ENCODE data around the gene ARPC5L. TPM values are rescaled to one million over a fixed set of nuclear protein-coding genes. Genes with fewer than 3 reads are reported as not detected.

Gene ARPC5L
- total RNA-seq, 1 experiment from 2014 or later, result 42.4 TPM

DNA sequence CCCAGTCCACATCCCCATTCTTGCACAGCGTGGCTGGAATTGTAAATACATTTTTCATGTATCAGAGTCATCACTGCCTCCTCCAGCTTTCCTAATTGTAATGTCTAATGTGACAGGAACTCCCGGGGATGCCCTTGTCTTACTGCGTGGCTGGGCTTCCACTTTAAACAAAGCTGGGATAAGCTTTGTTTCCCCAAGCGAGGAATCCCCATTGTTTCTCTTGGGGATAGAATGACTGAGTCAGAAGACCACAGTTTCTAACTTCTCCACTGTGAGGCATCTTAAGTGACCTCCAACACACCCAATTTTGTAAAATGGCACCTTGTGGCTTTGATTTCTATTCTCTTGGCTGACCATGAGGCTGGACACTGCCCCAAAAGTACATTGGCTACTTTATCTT, 22.4 kb downstream of the ARPC5L start:
- Histone ChIP-seq H3K36me3 (replicated peaks; ENCODE audit: control insufficient read depth, insufficient read depth, low read length) (peaks cover 6% of the 10 kb centered on the region), H3K27me3 (ENCODE audit: control insufficient read depth, insufficient read depth, low read length) (no peaks in the 10 kb centered on the region), H3K4me3 (ENCODE audit: insufficient read depth, low read depth, low read length) (no peak overlapping the region)
- peak; percentile 66 for DNase-seq

DNA sequence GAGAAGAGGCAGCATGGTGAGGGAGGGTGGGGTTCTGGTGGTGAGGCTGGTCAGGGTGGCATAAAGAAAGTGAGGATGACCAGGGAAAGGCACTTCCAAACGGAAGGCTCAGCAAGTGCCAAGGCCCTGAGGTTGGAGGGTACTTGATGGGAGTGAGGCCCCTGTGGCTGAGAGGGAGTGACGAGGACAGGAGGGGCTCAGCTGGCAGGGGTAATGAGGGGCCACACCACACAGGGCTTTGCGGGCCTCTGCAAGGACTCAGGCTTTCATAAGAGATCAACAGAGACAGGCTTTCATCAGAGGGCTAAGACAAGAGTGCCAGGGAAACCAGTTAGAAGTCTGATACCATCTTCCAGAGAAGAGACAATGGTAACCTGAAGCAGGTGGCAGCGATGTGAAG, 23.6 kb downstream of the ARPC5L start:
- Histone ChIP-seq H3K4me3 (ENCODE audit: insufficient read depth, low read depth, low read length) (no peak overlapping the region), H3K36me3 (replicated peaks; ENCODE audit: control insufficient read depth, insufficient read depth, low read length) (peaks cover 8% of the 10 kb centered on the region), H3K27me3 (ENCODE audit: control insufficient read depth, insufficient read depth, low read length) (no peaks in the 10 kb centered on the region)
- DNase-seq, result no peak

GRCh38 chr9:124886461-124886860, 24.5 kb downstream of the ARPC5L start:
- H3K27me3 ChIP-seq (ENCODE audit: control insufficient read depth, insufficient read depth, low read length), result no peaks in the 10 kb centered on the region
- no peak for DNase-seq
- H3K4me3 ChIP-seq (ENCODE audit: insufficient read depth, low read depth, low read length), result no peak overlapping the region
- peaks cover 8% of the 10 kb centered on the region for H3K36me3 ChIP-seq (replicated peaks; ENCODE audit: control insufficient read depth, insufficient read depth, low read length)

DNA sequence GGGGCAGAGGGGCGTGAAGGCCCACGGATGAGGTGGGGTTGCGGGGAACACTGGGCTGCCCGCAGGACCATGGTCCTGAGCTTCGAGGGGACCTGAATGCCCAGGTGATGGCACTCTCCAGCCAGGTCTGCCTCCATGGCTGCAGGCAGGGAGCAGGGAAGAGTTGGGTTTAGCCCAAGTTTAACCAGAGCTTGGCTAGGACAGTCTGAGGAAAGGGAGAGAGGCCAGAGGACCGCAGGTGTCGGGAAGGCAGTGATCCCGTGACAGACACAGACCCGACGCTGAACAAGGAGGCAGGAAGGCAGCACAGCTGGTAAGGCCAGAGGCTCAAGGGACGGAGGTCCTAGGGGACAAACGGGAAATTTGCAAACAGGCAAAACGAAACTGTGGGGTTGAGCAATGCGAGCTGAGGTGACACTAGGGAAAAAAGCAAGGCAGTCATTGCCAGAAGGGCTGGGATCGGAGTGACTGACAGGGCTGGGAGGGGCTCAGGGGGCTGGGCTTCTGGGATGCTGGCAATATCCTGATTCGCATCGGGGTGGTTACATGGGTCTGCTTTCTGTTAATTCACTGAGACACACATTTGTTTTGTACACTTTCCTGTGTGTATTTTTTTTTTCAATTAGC, 25.0 kb downstream of the ARPC5L start:
- H3K36me3 ChIP-seq (replicated peaks; ENCODE audit: control insufficient read depth, insufficient read depth, low read length), result peaks cover 8% of the 10 kb centered on the region
- no peak overlapping the region for H3K4me3 ChIP-seq (ENCODE audit: insufficient read depth, low read depth, low read length)
- DNase-seq, result peak; percentile 63
- H3K27me3 ChIP-seq (ENCODE audit: control insufficient read depth, insufficient read depth, low read length), result no peaks in the 10 kb centered on the region

DNA sequence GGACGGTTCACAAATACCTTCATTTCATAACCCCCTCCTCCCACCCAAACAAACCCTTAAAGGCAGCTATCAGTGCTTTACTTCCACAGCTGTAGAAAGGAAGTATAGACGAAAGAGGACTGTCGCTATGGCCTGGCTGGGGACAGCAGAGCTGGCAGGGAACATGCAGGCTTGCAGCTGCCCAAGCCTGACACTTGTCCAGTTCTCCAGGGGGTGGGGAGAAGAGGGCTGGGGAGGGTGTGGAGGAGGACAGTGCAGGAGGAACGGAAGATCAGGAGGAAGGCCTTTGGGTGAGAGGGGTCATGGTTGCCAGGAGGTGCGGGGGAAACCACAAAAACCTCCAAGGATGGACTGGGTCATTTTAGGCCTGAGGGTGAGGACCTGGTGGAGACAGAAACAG, 25.9 kb downstream of the ARPC5L start:
- no peak for DNase-seq
- no peaks in the 10 kb centered on the region for H3K27me3 ChIP-seq (ENCODE audit: control insufficient read depth, insufficient read depth, low read length)
- H3K4me3 ChIP-seq (ENCODE audit: insufficient read depth, low read depth, low read length), result no peak overlapping the region
- H3K36me3 ChIP-seq (replicated peaks; ENCODE audit: control insufficient read depth, insufficient read depth, low read length), result peaks cover 8% of the 10 kb centered on the region

DNA sequence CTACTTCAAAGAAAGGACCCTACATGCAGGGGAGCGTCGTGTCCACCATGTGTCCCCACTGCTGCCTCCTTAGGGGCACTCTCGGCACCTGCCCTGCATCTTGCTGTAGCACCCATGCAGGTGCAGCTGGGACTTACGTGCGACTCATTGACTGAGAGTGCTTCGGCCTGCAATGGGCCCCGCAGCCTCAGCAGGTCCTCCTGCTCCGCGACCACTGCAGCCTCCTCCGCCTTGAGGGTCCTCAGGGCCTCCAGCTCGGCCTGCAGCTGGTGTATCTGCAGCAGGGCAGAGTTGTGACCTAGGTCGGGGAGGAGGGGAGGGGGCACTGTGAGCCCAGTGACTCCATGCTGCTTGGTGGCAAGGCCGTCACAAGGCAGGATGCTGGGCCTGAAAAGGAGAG, 27.1 kb downstream of the ARPC5L start:
- DNase-seq, result no peak
- H3K36me3 ChIP-seq (replicated peaks; ENCODE audit: control insufficient read depth, insufficient read depth, low read length), result peaks cover 8% of the 10 kb centered on the region
- no peaks in the 10 kb centered on the region for H3K27me3 ChIP-seq (ENCODE audit: control insufficient read depth, insufficient read depth, low read length)
- no peak overlapping the region for H3K4me3 ChIP-seq (ENCODE audit: insufficient read depth, low read depth, low read length)

- Histone ChIP-seq H3K4me3 (ENCODE audit: insufficient read depth, low read depth, low read length) (no peak overlapping the region), H3K27me3 (ENCODE audit: control insufficient read depth, insufficient read depth, low read length) (no peaks in the 10 kb centered on the region), H3K36me3 (replicated peaks; ENCODE audit: control insufficient read depth, insufficient read depth, low read length) (peaks cover 8% of the 10 kb centered on the region)
- no peak for DNase-seq
These were observed 28.2 kb downstream of the ARPC5L start for GRCh38 chr9:124890179-124890578.

DNA sequence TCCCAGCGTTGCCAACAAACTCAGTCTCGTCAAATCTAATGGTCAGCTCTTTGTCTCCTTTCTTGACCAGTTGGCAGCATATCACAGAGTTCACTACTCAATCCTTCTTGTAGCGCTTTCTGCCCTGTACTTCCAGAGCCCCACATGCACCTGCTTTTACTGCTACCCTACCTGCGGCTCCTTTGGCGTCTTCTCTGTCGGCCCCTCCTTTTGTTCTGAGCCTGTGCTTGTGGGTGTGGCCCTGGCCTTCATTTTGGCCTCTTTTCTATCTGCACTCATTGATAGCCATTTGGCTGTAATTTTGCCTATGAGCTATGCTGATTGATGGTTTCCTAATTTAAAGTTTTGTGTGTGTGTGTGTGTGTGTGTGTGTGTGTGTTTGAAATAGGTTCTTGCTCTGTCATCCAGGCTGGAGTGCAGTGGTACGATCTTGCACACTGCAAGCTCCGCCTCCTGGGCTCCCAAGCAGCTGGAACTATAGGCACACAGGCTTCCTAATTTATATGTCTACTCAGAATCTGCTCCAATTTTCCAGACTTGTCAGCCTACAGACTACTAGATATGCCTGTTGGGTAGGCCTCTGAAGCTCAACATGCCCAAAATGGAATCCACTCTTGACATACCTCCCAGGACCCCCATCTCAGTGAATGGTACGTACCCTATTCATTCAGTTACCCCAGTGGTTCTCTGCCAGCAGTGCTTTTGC, 32.3 kb downstream of the ARPC5L start:
- no peak overlapping the region for H3K4me3 ChIP-seq (ENCODE audit: insufficient read depth, low read depth, low read length)
- no peaks in the 10 kb centered on the region for H3K27me3 ChIP-seq (ENCODE audit: control insufficient read depth, insufficient read depth, low read length)
- DNase-seq, result no peak
- H3K36me3 ChIP-seq (replicated peaks; ENCODE audit: control insufficient read depth, insufficient read depth, low read length), result peaks cover 3% of the 10 kb centered on the region

DNA sequence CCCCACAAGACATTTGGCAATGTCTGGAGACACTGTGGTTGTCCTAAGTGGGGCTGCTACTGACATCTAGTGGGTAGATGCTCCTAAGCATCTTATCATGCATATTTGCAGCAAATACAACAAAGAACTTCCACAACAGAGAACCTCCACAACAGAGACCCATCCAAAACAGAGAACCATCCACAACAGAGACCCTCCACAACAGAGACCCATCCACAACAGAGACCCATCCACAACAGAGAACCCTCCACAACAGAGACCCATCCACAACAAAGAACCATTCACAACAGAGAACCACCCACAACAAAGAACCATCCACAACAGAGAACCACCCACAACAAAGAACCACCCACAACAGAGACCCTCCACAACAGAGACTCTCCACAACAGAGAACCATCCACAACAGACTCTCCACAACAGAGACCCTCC, 32.8 kb downstream of the ARPC5L start:
- Histone ChIP-seq H3K4me3 (ENCODE audit: insufficient read depth, low read depth, low read length) (no peak overlapping the region), H3K36me3 (replicated peaks; ENCODE audit: control insufficient read depth, insufficient read depth, low read length) (peaks cover 3% of the 10 kb centered on the region; the same call in 1 of the 2 replicates), H3K27me3 (ENCODE audit: control insufficient read depth, insufficient read depth, low read length) (no peaks in the 10 kb centered on the region)
- peak; percentile 55 for DNase-seq

DNA sequence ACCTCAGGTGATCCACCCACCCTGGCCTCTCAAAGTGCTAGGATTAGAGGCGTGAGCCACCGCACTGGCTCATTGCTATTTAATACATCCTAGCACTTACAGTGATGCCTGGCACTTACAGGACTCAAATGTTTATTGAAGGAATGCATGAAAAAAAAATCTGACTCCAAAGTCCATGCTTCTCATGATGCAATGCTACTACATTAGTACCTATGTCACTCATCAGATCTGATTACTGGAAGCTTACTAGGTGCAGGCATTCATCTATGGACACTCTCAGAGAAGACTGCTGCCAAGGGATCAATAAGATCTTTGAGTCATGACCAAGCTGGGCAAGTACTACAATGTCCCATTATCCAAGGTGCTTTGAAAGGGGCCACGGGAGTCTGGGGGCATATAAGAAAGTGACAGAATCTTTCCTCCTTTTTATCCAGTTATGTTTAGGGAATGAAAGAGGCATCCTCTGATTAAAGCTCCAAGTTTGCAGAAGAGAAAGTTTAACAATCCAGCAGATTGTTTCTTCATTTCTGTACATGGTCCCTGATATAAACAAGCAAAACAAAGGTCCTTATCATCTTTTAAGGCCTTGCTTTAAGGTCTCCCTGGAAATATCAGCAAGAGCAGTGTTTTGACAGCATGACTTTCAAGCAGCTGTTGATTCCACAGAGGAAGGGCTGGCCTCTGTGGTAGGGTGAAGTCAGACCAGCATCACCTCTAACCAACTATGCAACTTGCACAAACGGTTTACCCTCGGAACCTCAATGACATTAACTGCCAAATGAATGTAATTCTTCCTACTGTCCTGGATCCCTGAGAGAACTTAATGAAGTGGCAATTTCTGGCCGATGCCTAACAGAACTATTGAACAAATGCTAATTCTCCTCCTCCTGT, 35.9 kb downstream of the ARPC5L start:
- no peak for DNase-seq
- H3K4me3 ChIP-seq (ENCODE audit: insufficient read depth, low read depth, low read length), result no peak overlapping the region
- H3K27me3 ChIP-seq (ENCODE audit: control insufficient read depth, insufficient read depth, low read length), result no peaks in the 10 kb centered on the region
- peaks cover 1% of the 10 kb centered on the region; the same call in 1 of the 2 replicates for H3K36me3 ChIP-seq (replicated peaks; ENCODE audit: control insufficient read depth, insufficient read depth, low read length)

GRCh38 chr9:124899845-124900244, 37.9 kb downstream of the ARPC5L start:
- no peaks in the 10 kb centered on the region for H3K27me3 ChIP-seq (ENCODE audit: control insufficient read depth, insufficient read depth, low read length)
- H3K4me3 ChIP-seq (ENCODE audit: insufficient read depth, low read depth, low read length), result no peak overlapping the region
- no peak for DNase-seq
- H3K36me3 ChIP-seq (replicated peaks; ENCODE audit: control insufficient read depth, insufficient read depth, low read length), result peaks cover 1% of the 10 kb centered on the region; the same call in 1 of the 2 replicates

- H3K4me3 ChIP-seq (ENCODE audit: insufficient read depth, low read depth, low read length), result no peak overlapping the region
- no peak for DNase-seq
- H3K36me3 ChIP-seq (replicated peaks; ENCODE audit: control insufficient read depth, insufficient read depth, low read length), result peaks cover 3% of the 10 kb centered on the region
- no peaks in the 10 kb centered on the region for H3K27me3 ChIP-seq (ENCODE audit: control insufficient read depth, insufficient read depth, low read length)
These were observed 45.0 kb downstream of the ARPC5L start for GRCh38 chr9:124906966-124907365.

GRCh38 chr9:124908098-124908497, 46.2 kb downstream of the ARPC5L start:
- no peak for DNase-seq
- Histone ChIP-seq H3K27me3 (ENCODE audit: control insufficient read depth, insufficient read depth, low read length) (no peaks in the 10 kb centered on the region), H3K36me3 (replicated peaks; ENCODE audit: control insufficient read depth, insufficient read depth, low read length) (peaks cover 3% of the 10 kb centered on the region), H3K4me3 (ENCODE audit: insufficient read depth, low read depth, low read length) (no peak overlapping the region)

GRCh38 chr9:124911766-124912165, 49.8 kb downstream of the ARPC5L start:
- Histone ChIP-seq H3K36me3 (replicated peaks; ENCODE audit: control insufficient read depth, insufficient read depth, low read length) (peaks cover 3% of the 10 kb centered on the region), H3K4me3 (ENCODE audit: insufficient read depth, low read depth, low read length) (no peak overlapping the region), H3K27me3 (ENCODE audit: control insufficient read depth, insufficient read depth, low read length) (no peaks in the 10 kb centered on the region)
- DNase-seq, result no peak

GRCh38 chr9:124913378-124913777, 51.4 kb downstream of the ARPC5L start:
- no peak overlapping the region for H3K4me3 ChIP-seq (ENCODE audit: insufficient read depth, low read depth, low read length)
- no peaks in the 10 kb centered on the region for H3K27me3 ChIP-seq (ENCODE audit: control insufficient read depth, insufficient read depth, low read length)
- peaks cover 3% of the 10 kb centered on the region for H3K36me3 ChIP-seq (replicated peaks; ENCODE audit: control insufficient read depth, insufficient read depth, low read length)
- no peak for DNase-seq

Measured in H7 (cell line).